Neutrophil (primary cell): ENCODE measurements around the gene AGL.

Experiments used
- H3K27ac ChIP-seq: fragments of 200-600 bp; sonication (generic); 2 replicates; pipeline ENCODE4 v1.5.1; 2016; ENCODE audit warnings: mild to moderate bottlenecking, moderate library complexity
- H3K27me3 ChIP-seq: fragments of 200-600 bp; sonication (generic); 2 replicates; pipeline ENCODE4 v1.6.0; 2016; ENCODE audit warnings: mild to moderate bottlenecking
- H3K36me3 ChIP-seq: fragments of 200-600 bp; sonication (generic); 2 replicates; pipeline ENCODE4 v1.5.1; 2017
- H3K4me1 ChIP-seq, 2 experiments: fragments of 200-600 bp in 1 of 2; sonication (generic) in 1 of 2; 1 replicate in 1 of 2; 2 replicates in 1 of 2; pipeline versions ENCODE4 v1.5.1 to v1.6.1; 2013 to 2016; ENCODE audit warnings: low read depth in 1 of 2, low read length in 1 of 2, mild to moderate bottlenecking in 1 of 2, moderate library complexity in 1 of 2; ENCODE audit not compliant: control insufficient read depth in 1 of 2, insufficient read depth in 1 of 2
- H3K4me3 ChIP-seq, 2 experiments: fragments of 200-600 bp in 1 of 2; sonication (generic) in 1 of 2; 1 replicate in 1 of 2; 2 replicates in 1 of 2; pipeline ENCODE4 v1.5.1; 2013 to 2016; ENCODE audit warnings: low read depth in 1 of 2, low read length in 1 of 2, mild to moderate bottlenecking in 1 of 2, moderate library complexity in 1 of 2
- H3K9me3 ChIP-seq: fragments of 200-600 bp; sonication (generic); 2 replicates; pipeline ENCODE4 v1.5.1; 2016
- TF ChIP-seq, protein P1 (sequence below): fragments of 200-600 bp; sonication (generic); IDR thresholded peaks from 2 replicates; pipeline ENCODE4 v1.5.1; 2016; ENCODE audit warnings: antibody characterized with exemption

AGL gene

DNA sequence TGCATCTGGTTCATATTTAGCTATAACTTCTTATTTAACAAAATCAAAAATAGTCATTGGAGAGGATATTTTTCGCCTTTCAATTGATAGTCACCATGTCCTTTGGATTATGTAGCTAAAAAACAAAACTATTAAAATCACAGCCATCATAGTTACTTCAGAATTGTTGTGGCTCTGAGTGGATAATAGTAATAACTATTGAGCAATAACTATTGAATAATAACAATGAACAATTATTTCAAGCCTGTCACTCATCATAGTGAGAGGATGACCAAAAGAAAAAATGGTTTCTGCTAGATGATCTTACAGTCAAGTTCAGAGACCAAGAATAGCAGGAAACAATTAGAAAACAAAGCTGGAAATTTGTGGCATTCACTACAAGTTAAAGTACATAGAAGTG is 38.4 kb upstream of the AGL start:
- no peak overlapping the region for H3K4me3 ChIP-seq
- TF ChIP-seq, protein P1, sequence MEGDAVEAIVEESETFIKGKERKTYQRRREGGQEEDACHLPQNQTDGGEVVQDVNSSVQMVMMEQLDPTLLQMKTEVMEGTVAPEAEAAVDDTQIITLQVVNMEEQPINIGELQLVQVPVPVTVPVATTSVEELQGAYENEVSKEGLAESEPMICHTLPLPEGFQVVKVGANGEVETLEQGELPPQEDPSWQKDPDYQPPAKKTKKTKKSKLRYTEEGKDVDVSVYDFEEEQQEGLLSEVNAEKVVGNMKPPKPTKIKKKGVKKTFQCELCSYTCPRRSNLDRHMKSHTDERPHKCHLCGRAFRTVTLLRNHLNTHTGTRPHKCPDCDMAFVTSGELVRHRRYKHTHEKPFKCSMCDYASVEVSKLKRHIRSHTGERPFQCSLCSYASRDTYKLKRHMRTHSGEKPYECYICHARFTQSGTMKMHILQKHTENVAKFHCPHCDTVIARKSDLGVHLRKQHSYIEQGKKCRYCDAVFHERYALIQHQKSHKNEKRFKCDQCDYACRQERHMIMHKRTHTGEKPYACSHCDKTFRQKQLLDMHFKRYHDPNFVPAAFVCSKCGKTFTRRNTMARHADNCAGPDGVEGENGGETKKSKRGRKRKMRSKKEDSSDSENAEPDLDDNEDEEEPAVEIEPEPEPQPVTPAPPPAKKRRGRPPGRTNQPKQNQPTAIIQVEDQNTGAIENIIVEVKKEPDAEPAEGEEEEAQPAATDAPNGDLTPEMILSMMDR: no peak
- peaks cover 6 to 10% of the 10 kb centered on the region in 2 experiments for H3K4me1 ChIP-seq
- no peaks in the 10 kb centered on the region for H3K27me3 ChIP-seq
- H3K9me3 ChIP-seq: no peaks in the 10 kb centered on the region
- H3K36me3 ChIP-seq: no peaks in the 10 kb centered on the region
- no peak overlapping the region for H3K27ac ChIP-seq

DNA sequence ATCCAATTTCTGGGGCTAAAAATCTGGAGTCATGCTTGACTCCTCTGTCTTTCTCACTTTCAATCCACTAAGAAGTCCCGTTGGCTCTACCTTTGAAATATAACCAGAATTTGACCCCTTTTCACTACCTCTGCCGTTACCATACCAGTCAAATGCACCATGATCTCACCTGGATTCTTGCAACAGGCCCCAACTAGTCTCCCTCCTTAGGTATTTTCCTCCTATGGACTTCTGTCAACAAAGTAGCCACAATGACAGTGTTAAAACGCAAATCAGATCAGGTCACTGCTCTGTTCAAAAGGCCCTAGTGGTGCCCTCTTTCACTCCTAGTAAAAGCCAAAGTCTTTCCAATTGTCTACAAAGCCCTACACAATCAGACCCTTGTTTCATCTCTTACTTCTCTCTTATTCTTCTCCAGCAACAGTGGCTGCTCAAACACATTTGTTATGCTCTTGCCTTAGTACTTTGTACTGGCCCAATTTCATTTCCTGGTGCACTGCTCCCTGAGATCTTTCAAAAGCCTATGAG is 35.7 kb upstream of the AGL start:
- TF ChIP-seq, protein P1: no peak
- H3K4me1 ChIP-seq: no peaks in the 10 kb centered on the region
- no peak overlapping the region for H3K4me3 ChIP-seq
- H3K9me3 ChIP-seq: no peaks in the 10 kb centered on the region
- H3K36me3 ChIP-seq: no peaks in the 10 kb centered on the region
- no peaks in the 10 kb centered on the region for H3K27me3 ChIP-seq
- H3K27ac ChIP-seq: no peak overlapping the region

DNA sequence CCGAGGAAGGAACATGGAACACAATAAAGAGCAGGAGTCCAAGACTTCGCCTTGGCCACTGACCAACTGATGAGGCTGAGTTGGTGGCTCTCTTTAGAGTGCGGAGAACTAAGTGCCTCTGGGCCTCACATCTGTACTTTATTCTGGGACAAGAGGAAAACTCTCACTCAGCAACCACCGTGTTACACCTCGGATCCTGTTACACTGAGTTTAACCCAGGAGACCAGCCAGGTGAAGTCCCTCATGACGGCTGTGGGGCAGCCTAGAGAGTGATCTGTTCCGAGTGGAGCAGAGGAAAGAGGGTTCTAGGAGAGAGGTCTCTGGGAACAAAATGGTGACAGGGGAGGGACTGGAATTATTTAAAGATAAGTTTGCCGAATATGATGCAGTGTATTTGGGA is 33.5 kb upstream of the AGL start:
- Histone ChIP-seq H3K36me3 (no peaks in the 10 kb centered on the region), H3K27ac (no peak overlapping the region), H3K4me1 (peaks cover 19 to 20% of the 10 kb centered on the region in 2 experiments), H3K4me3 (no peak overlapping the region), H3K27me3 (no peaks in the 10 kb centered on the region), H3K9me3 (no peaks in the 10 kb centered on the region)
- TF ChIP-seq, protein P1: no peak

DNA sequence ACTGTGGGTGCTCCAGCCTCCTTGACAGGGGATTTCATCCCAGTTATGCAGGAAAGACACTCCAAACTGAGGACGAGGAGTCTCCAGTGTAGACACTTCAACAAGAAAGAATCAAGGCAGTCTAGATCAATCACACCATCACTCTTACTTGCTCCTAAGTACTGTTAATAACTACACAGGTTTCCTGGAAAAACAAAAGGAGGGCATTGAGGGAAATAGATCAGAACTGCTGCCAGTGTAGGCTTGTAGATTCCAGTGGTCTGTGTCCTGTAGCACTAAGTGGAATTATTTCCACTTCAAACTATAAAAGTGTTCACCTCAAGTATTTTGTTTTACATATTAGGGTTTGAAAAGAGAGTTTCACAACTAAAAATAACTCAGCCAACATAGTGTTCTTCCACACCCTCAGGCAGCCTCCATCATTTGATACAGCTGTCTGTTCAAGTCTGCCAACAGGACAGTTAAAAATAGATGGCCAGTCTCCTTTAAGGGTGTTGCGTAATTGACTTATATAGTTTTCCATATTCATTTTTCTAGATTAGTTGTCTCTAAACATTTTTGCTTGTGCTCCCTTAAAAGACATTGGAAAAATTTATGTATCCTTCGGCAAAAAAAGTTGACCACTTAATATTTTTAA is 32.0 kb upstream of the AGL start:
- Histone ChIP-seq H3K27ac (no peak overlapping the region), H3K9me3 (no peaks in the 10 kb centered on the region), H3K4me1 (peaks cover 25 to 26% of the 10 kb centered on the region in 2 experiments), H3K27me3 (no peaks in the 10 kb centered on the region), H3K4me3 (no peak overlapping the region), H3K36me3 (no peaks in the 10 kb centered on the region)
- TF ChIP-seq, protein P1: no peak

DNA sequence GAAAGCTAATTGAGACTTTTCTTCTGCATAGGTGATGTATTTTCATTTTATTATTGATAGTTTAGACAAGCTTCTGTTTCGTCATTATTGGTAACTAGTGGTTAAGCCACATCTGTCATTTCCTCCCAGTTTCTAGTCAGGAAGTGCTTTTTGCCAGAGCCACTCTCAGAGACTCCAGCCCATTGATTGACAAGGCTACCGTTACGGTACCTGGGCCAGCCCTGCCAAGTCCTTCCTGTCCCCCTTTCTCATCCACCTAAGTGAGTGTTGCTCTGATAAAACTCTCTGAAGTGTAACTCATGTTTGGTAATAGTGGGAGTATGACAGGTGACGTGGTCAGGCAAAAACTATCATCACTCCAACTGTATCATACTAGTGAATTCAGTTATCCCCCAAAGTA is 29.6 kb upstream of the AGL start:
- Histone ChIP-seq H3K36me3 (no peaks in the 10 kb centered on the region), H3K27ac (peak overlapping the region; percentile 72)

More for the DNA sequence above, 29.6 kb upstream of the AGL start:
- Histone ChIP-seq H3K27me3 (no peaks in the 10 kb centered on the region), H3K9me3 (no peaks in the 10 kb centered on the region), H3K4me3 (no peak overlapping the region), H3K4me1 (peaks cover 25 to 26% of the 10 kb centered on the region in 2 experiments)
- TF ChIP-seq, protein P1: no peak
